Smooth muscle cell (in vitro differentiated cells): ENCODE measurements around the gene TAF10. TPM values are rescaled to one million over a fixed set of nuclear protein-coding genes. Genes with fewer than 3 reads are reported as not detected.

ENCODE experiments used
- DNase-seq: peaks from one replicate; lab custom pipeline; 2025; ENCODE audit not compliant: unreplicated experiment; lab: John Stamatoyannopoulos, UW
- H2AFZ ChIP-seq: fragments of 200-600 bp; sonication (generic); 2 replicates; pipeline ENCODE4 v1.6.0; 2016; ENCODE audit warnings: antibody characterized with exemption, low read depth, mild to moderate bottlenecking
- H3F3A ChIP-seq: fragments of 200-600 bp; sonication (generic); 2 replicates; pipeline ENCODE4 v1.6.0; 2017; ENCODE audit warnings: antibody characterized with exemption, low read depth
- H3K27ac ChIP-seq: fragments of 200-600 bp; sonication (generic); 2 replicates; pipeline ENCODE4 v1.5.1; 2016; ENCODE audit warnings: low read depth, mild to moderate bottlenecking
- H3K27me3 ChIP-seq: fragments of 200-600 bp; sonication (generic); 2 replicates; pipeline ENCODE4 v1.6.1; 2016; ENCODE audit warnings: low read depth, mild to moderate bottlenecking
- H3K36me3 ChIP-seq: fragments of 200-600 bp; sonication (generic); 2 replicates; pipeline ENCODE4 v1.5.1; 2016; ENCODE audit warnings: low read depth
- H3K4me1 ChIP-seq: fragments of 200-600 bp; sonication (generic); 2 replicates; pipeline ENCODE4 v1.5.1; 2016; ENCODE audit warnings: low read depth
- H3K4me2 ChIP-seq: fragments of 200-600 bp; sonication (generic); 2 replicates; pipeline ENCODE4 v1.6.0; 2016; ENCODE audit warnings: mild to moderate bottlenecking
- H3K4me3 ChIP-seq: fragments of 200-600 bp; sonication (generic); 2 replicates; pipeline ENCODE4 v1.5.1; 2016; ENCODE audit warnings: mild to moderate bottlenecking
- H3K79me2 ChIP-seq: fragments of 200-600 bp; sonication (generic); 2 replicates; pipeline ENCODE4 v1.6.0; 2016; ENCODE audit warnings: low read depth, mild to moderate bottlenecking
- H3K9ac ChIP-seq: fragments of 200-600 bp; sonication (generic); 2 replicates; pipeline ENCODE4 v1.6.0; 2016; ENCODE audit warnings: low read depth
- H3K9me3 ChIP-seq: fragments of 200-600 bp; sonication (generic); replicated peaks from 2 replicates; pipeline ENCODE4 v1.5.1; 2016; ENCODE audit warnings: low read depth
- H4K20me1 ChIP-seq: fragments of 200-600 bp; sonication (generic); 2 replicates; pipeline ENCODE4 v1.6.0; 2016; ENCODE audit warnings: low read depth
- CTCF ChIP-seq: fragments of 200-600 bp; sonication (generic); IDR thresholded peaks from 2 replicates; pipeline ENCODE4 v1.5.1; 2017; ENCODE audit warnings: borderline replicate concordance, mild to moderate bottlenecking, antibody characterized with exemption; ENCODE audit not compliant: insufficient read depth, poor library complexity, severe bottlenecking
- WGBS: methylation state at CpG from one replicate; pipeline ENCODE4 v1.1.7; 2016; ENCODE audit warnings: low lambda C conversion rate; 5-methylcytosine and 5-hydroxymethylcytosine counted together
- polyA plus RNA-seq: library from polyadenylated mRNA; unstranded; fragments of >200 nt; fragmentation: Nextera tagmentation; extraction: Ambion mirVana; gene quantifications from 2 replicates; pipeline ENCODE4 v1.2.1, GENCODE V29; 2016
- total RNA-seq: library from RNA; depleted of rRNA; stranded (reverse); fragments of >200 nt; gene quantifications from 2 replicates; pipeline ENCODE4 v1.2.3, GENCODE V29; 2014

The TAF10 gene
- total and polyA plus RNA-seq, 2 experiments from 2014 or later, result 83.3 to 373 TPM

GRCh38 chr11:6648501-6648900, 36.5 kb upstream of the TAF10 start:
- whole genome bisulfite sequencing, result 81% methylated on average over 1 of the region's 1 CpG

GRCh38 chr11:6647836-6648235, 35.8 kb upstream of the TAF10 start:
- H3K27ac ChIP-seq, result peak overlapping the region; percentile 73
- H3F3A ChIP-seq, result peaks cover 9% of the 10 kb centered on the region
- H2AFZ ChIP-seq, result no peak overlapping the region
- peaks cover 45% of the 10 kb centered on the region for H3K79me2 ChIP-seq
- H3K4me3 ChIP-seq, result no peak overlapping the region
- no peak for DNase-seq
- no peaks in the 10 kb centered on the region for H3K9me3 ChIP-seq
- no peak for TF ChIP-seq CTCF
- H3K4me2 ChIP-seq, result peak overlapping the region; percentile 61
- no peaks in the 10 kb centered on the region for H3K27me3 ChIP-seq
- 100% methylated on average over 2 of the region's 2 CpGs for WGBS
- H3K36me3 ChIP-seq, result no peaks in the 10 kb centered on the region
- peak overlapping the region; percentile 0 for H3K9ac ChIP-seq
- H3K4me1 ChIP-seq, result peaks cover 11% of the 10 kb centered on the region
- peaks cover 51% of the 10 kb centered on the region for H4K20me1 ChIP-seq

More at GRCh38 chr11:6648501-6648900, 36.5 kb upstream of the TAF10 start:
- Histone ChIP-seq H3F3A (peaks cover 9% of the 10 kb centered on the region), H3K27me3 (no peaks in the 10 kb centered on the region), H3K9me3 (no peaks in the 10 kb centered on the region), H3K4me2 (no peak overlapping the region), H2AFZ (no peak overlapping the region), H3K79me2 (peaks cover 45% of the 10 kb centered on the region), H3K9ac (no peak overlapping the region), H3K4me1 (peaks cover 11% of the 10 kb centered on the region), H4K20me1 (peaks cover 54% of the 10 kb centered on the region), H3K4me3 (no peak overlapping the region), H3K36me3 (no peaks in the 10 kb centered on the region), H3K27ac (peak overlapping the region; percentile 73)
- TF ChIP-seq CTCF, result no peak
- DNase-seq, result no peak

- Histone ChIP-seq H4K20me1 (peaks cover 47% of the 10 kb centered on the region), H3K79me2 (peaks cover 40% of the 10 kb centered on the region), H3K9ac (peak overlapping the region; percentile 0), H3K27ac (peak overlapping the region; percentile 73), H3K27me3 (no peaks in the 10 kb centered on the region), H3F3A (peaks cover 9% of the 10 kb centered on the region), H3K4me1 (peaks cover 11% of the 10 kb centered on the region), H3K4me3 (peak overlapping the region; percentile 14), H3K36me3 (no peaks in the 10 kb centered on the region), H3K9me3 (no peaks in the 10 kb centered on the region), H3K4me2 (peak overlapping the region; percentile 61), H2AFZ (no peak overlapping the region)
- no peak for DNase-seq
- WGBS, result 36% methylated on average over 7 of the region's 9 CpGs
- no peak for TF ChIP-seq CTCF
Measured at GRCh38 chr11:6646918-6647679, 35.1 kb upstream of the TAF10 start.

GRCh38 chr11:6646576-6646917, 34.5 kb upstream of the TAF10 start:
- H3K27ac ChIP-seq, result peak overlapping the region; percentile 73

More at GRCh38 chr11:6646576-6646917, 34.5 kb upstream of the TAF10 start:
- Histone ChIP-seq H3K9me3 (no peaks in the 10 kb centered on the region), H3K4me1 (peaks cover 11% of the 10 kb centered on the region), H3K27me3 (no peaks in the 10 kb centered on the region), H3K9ac (peak overlapping the region; percentile 0), H3F3A (peaks cover 9% of the 10 kb centered on the region), H3K4me3 (peak overlapping the region; percentile 14), H3K36me3 (no peaks in the 10 kb centered on the region), H2AFZ (no peak overlapping the region), H3K4me2 (peak overlapping the region; percentile 61), H3K79me2 (peaks cover 36% of the 10 kb centered on the region), H4K20me1 (peaks cover 49% of the 10 kb centered on the region)
- no peak for TF ChIP-seq CTCF
- 26% methylated on average over 3 of the region's 3 CpGs for WGBS
- no peak for DNase-seq
